GM15510 (cell line): Measurements from ENCODE around the gene FOXL2NB.

Experiments used
- POLR2A ChIP-seq: IDR thresholded peaks from 3 replicates; pipeline ENCODE4 v1.6.1; 2011; ENCODE audit warnings: borderline replicate concordance; ENCODE audit not compliant: insufficient read length; ENCODE audit errors: extremely low read depth

FOXL2NB gene

DNA sequence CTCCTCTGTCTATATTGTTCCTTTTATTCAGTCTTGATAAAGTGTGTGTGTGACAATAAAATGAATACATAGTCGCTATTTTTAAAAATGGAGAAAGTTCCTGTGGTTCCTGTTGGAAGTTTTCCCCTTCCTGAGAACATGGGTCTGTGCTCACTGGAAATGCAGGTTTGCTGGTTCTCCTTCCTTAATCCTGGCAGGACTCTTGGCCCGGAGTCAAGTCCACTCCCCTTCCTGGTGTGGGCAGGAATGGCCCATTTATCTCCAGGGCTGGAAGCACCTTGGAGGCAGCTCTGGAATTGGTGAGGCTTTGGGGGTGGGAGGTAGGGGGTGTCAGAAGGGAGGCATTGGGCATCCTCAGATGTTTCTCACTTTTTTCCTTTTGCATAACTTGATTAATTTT, 30.2 kb upstream of the FOXL2NB start:
- no peak for TF ChIP-seq POLR2A

DNA sequence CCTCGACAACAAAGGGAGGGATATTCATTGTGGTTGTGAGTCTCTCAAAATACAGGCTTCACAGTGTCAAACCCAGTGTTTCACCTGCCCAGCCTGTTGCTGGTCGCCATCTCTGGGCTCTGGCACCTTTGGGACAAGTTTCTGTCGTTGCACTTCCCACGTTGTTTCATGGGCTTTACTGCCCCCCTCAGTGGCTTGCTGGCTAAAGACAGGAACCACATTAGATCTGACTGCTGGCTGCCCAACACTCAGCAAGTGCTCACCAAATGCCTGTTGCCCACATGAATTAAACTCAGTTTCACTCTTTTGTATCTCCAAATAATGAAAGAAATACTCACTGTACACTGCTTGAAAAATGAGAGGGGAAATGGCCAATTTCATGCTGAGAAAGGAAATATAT, 27.7 kb upstream of the FOXL2NB start:
- TF ChIP-seq POLR2A: no peak

DNA sequence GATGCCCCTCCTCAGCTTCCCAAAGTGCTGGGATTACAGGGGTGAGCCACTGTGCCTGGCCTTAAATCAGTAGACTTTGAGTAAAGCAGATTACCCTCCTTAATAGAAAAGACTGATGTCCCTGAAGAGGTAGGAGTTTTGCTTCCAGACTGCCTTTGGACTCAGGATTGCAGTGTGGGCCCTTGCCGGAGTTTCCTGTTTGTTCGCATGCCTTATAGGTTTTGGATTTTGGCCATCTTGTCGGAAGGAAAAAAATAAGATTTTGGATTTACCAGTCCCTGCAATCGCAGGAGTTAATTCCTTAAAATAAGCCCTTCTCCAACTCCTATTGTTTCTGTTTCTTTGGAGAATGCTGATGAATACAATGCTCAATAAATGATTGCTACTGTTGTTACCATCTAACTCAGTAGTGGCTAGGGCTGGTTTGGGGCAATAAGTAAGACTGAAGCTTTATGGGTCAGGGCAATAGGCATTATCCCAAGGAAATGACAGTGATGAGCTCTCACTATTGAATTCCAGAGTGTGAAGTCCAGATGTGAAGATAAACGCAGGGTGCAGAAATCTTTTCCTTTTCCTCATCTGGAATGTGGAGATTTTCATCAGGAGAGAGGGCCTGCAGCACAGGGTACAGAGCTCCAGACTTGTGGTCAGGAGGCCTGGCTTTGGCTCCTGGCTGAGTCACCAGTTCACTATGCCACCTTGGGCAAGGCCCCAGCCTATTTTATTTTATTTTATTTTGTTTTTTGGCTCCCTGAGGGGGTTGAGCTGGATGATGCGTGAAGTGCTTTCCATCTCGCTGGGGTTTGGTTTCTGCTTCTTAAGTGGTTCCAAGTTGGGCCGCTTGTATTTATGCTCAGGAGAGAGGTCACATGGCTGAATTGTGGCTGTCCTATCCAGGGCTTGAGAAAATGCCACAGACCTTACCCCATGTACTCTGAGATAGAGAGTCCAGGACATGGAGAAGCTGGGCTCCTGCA, 25.4 kb upstream of the FOXL2NB start:
- no peak for TF ChIP-seq POLR2A

DNA sequence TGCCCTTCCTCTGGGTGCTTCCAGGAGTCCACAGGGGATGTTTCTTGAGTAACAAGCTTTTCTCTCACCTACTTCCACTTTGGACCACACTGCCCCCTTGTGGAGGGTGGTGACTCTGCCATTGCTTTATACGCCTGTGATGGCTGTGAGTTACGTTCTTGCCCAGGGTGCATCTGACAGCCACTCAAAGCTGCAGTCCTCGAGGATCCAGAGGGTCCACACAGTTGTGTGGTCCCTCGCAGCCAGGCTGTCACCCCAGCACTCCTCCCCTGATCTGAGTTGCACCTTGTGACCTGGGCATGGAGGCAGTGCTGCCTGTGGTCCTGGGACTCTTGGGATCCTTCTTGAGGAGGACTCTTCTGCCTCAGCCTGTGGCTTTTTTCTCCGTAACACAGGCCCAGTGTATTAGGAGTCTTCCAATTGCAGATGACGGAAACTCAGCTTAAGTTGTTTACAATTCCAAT, 23.5 kb upstream of the FOXL2NB start:
- no peak for TF ChIP-seq POLR2A

DNA sequence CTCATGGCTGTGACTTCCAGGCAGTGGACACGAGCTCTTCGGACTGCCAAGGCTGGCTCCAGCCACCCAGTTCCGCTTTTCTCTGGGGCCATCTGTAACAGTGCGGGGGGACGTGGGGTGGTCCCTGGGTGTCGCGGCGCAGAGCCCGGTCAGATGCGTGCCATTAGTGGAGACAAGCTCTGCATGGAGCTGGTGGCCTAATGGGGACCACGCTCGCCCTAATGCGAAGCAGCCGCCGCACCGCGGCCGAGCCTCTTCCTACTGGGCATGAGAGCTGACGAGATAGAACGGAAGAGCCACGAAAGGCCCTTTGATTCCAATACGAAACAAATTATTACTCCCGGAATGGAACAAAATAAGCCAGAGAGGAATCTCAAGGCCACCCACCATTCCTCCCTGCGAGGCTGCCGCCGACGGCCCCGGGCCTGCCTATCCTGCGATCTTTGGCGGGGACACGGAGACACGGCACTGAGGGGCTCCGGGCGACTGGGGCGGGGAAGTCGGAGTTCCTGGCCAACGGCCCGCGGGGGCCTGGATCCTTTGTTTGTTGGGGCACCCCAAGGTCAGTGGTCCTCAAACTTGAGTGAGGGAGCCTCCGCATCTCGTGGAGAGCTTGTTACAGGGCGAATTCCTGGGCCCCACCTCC, 18.2 kb upstream of the FOXL2NB start:
- TF ChIP-seq POLR2A: no peak

DNA sequence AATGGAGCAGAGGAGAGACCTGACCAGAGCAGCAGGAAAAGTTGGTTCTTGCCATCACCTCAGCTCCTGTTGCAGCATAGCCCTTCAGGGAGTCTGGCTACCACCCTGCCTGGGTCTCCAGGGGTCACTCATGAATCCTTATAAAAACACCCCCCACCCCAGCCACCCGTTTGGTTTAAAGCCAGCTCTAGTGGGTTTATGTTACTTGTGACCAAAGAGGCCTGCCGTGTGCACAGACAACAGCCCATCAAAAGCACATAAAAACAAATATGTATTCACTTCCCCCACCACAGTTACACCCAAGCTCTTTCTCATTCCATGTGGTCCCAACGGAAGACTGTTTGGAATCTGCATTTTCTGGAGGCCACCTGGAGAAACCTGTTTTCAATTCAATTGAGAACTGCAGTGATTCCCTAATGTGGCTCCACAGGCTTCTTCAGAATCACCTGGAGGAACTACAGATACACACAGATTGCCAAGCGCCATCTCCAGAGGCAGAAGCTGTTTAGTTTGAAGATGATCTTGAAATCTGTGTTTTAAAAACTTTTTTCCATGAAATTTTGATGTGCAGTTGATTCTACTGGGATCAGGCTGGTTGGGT, 13.8 kb upstream of the FOXL2NB start:
- TF ChIP-seq POLR2A: no peak

DNA sequence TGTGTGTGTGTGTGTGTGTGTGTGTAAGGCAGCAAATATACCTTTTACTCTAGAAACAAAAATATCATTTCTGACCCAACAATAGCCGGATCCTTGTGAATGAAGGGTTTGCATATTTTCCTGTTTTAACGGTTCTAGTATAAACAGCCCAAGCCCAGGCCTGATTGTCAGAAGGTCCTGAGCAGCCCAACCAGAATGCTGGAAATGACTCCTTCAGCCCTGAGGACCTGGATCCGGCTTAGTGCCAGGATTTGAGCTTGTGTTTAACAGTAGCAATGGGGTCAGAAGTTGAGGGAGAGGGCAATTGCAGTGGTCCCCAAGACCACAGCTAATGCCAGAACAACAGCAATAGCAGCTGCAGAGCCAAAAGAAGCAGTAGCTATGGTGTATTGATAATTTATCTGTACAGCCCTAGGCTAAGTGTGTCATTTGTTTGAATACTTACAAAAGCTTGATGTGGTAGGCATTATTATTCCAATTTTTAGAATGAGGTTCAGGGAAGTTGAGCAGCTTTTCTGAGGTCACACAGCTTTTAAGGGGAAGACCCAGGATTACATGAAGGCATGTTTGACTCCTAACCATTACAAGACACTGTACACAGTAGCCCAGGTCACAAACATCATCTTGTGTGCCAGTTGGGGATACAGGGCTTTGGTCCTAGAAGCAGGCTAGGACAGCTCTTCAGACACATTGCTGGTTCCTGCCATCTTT, 12.9 kb upstream of the FOXL2NB start:
- no peak for TF ChIP-seq POLR2A

DNA sequence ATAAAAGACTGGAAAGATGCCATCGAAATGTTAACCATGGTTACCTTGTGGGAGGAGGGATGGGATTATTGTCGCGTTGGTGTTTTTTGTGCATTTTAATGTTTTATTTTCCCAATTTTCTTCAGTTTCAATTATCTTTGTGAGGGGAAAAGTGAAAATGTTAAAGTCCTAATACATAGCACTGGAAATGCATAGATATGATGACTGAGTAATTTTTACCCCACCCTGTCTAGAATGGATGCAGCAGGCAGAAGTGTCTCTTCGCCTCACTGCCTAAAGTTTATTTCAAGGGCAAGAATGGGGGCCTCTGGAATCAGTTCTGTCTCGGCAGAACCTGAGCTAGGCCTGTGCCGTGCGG, 11.5 kb upstream of the FOXL2NB start:
- TF ChIP-seq POLR2A: no peak

DNA sequence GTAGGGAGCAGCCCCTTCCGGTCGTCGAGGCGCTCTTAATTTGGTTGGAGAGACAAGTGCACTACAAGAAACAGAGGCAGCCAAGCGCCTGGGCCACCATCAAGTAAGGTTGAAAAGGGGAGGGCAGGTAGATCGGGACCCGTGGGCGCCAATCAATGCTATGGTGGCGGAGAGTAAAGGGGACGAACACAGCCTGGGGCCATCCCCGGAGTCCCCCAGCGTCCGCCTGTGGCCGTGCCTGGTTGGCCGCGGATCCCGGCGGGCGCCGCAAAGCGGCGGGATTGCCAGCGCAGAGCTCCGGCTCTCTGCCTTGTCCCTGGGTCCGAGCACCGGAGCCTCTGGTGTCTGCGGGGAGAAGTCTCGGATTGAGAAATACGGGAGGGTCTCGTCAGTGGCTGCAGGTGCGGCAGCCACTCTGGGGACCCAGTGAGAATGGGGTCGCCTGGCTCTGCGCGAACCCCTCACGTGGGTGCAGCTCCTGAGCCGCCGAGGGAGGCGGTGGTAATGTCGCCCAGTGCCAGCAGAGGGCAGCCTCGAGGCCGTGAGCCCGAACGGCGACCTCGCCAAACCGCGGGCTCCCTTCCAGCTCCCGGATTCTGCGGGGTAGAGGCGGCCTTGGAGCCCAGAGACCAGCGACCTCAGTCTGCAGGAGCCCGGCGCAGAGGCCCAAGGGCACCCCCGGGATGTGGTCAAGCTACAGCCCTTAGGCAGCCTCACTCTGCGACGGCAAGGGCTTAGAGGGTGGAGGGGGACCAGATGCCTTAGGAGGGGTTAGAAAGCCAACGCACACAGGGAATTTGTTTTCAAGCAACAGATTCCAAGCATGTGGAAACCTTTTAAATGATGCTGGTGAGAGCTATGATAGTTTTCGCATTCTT, 10.9 kb upstream of the FOXL2NB start:
- TF ChIP-seq POLR2A: no peak

DNA sequence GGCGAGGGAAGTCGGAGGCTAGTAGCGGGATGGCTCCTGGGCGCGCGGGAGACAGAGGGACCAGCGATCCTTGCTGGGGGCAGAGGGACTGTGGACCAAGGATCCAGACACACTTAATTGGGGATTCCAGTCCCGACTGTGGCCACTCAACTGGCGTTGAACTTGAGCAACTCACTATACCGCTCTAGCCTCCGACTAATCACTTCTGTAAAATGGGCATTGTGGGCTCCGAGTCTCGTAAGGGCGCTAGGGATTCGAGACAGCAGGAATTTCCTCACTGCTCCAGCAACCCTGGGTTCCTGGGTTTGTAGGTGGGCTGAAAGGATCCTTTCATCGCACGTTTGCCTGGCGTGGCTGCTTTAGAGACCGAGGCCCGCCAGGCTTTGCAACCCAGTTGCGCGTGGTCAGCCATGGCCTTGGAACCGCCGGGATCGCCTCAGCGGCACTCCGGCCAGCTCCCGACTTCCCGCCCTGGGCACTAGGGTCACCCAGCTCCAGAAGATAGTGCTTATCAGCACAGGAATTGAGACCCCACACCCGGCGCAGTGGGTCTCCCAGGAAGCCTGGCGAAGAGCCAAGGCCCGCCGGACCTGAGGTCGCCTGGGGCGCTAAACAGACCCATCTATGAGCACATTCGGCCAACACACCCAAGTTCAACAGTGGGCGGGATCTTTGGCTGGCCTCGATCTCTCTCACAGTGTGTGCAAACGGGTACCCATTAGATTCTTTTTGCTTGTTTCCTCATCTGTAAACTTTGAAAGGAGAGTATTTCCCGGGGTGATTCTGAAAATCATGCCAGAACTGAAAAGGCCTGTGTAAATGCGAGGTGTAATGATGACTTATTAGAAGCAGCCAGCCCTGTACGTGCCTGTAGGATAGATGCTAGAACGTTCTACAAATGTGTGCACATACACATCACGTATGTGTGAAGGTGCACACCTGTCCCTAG, 10.0 kb upstream of the FOXL2NB start:
- TF ChIP-seq POLR2A: no peak

DNA sequence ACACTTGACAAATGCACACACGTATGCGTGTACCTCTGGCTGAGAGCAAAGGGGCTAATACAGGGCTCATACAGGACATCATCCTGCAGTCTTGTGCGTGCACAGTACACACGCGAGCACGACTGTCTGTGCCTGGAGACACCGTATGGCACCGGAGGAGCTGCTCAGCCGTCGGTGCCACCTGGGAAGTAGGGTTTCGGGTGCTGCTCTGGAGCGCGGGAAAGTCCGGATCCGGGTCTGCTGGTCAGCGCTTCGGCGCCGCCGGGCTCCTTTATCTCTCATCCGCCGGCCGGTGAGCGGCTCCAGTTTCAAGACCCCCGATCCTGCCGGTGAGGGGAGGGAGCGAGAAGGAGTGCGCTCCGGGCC, 9.3 kb upstream of the FOXL2NB start:
- no peak for TF ChIP-seq POLR2A

DNA sequence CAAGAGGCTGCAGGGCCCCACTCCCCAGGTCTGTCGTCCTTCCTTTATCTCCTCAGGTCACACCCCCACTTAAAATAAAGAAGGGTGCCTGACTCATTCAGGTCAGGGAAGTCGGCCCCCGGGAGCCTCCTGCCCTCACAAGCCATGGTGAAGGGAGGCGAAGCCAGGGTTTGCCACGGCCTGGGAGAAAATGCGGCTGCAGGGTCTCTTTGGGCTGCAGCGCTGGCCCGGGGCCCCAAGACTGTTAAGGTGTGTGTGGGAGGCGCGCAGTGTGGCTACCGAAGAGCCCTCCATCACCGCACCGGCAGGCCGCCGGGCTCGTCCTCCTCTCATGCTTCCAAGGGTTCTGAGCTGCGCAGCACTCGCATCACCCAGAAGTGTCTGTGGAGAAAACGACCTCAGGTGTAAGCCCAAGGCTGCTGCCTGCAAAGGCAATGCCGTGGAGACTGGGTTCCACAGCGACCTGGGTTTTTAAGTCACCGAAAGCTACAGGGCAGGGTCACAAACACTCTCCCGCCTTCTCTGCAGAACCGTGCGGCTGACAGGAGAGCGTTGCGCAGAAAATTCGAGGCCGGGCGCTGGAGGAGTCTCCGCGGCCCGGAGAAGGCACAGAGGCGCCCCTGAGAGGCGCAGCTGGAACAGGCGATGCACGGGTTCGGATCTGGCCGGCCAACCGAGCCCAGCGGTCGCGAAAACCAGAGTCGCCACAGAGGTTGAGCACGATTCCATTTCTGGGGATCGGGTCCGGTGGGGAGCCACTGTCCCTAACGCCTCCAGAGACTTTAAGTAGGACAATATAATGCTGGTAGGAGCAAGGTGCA, 8.8 kb upstream of the FOXL2NB start:
- TF ChIP-seq POLR2A: no peak
